Measurements from ENCODE around the gene BMP3. TPM values are rescaled to one million over a fixed set of nuclear protein-coding genes. Genes with fewer than 3 reads are reported as not detected.

BMP3 gene
- total and polyA plus RNA-seq, 2 of the 8 experiments (the other 6 are each of a cell fraction or from before 2014, with no cell fraction given), result 0.02 TPM; not detected in 1

DNA sequence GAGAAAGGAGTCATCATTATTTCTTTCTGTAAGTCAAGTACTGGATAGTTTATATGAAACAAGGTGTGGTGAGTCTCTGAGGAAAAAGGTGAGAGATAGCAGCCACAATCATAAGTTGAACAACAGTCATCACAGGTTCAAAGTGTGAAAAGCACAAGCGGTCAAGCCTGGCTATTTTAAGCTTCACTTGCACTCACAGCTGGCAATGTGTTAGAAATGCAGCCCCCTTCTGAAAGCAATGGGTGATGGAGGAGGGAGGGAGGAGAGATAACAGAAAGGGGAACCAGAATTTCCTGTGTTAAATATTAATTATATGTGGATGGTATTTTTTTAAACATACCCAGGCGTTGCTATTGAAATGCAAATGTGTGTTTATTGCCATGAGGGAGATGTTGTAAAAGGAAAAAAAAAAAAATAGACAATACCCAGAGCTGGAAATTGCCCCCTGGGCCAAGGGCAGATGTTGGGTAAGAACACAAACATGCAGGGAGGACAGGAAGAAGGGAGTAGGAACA, 26.9 kb upstream of the BMP3 start:
- Histone ChIP-seq H3K79me1 (ENCODE audit: low read depth, low read length) (no peaks in the 10 kb centered on the region), H3K27me3 (replicated peaks in 1 of 4; ENCODE audit: control insufficient read depth in 3 of 4, extremely low read depth in 1 of 4, insufficient read depth in 3 of 4, low read length in 3 of 4) (no peaks in the 10 kb centered on the region), H3K4me3 (ENCODE audit: extremely low read depth in 1 of 4, insufficient read depth in 2 of 4, low read depth in 3 of 4, low read length in 4 of 4) (no peak overlapping the region), H3K4ac (replicated peaks; ENCODE audit: insufficient read length, low read depth, low read length) (no peak overlapping the region), H3K9me3 (ENCODE audit: insufficient read depth in 2 of 2, low read depth in 1 of 2, low read length in 1 of 2) (no peaks in the 10 kb centered on the region), H4K8ac (ENCODE audit: extremely low read depth, insufficient read depth, low read length) (no peak overlapping the region), H2BK12ac (ENCODE audit: low read depth, low read length) (no peak overlapping the region), H3K14ac (ENCODE audit: insufficient read length) (no peak overlapping the region), H4K5ac (ENCODE audit: insufficient read length, low read depth, low read length) (no peak overlapping the region), H3K56ac (replicated peaks; ENCODE audit: insufficient read length, low read depth, low read length) (no peak overlapping the region), H2BK120ac (replicated peaks; ENCODE audit: low read depth, low read length) (no peak overlapping the region), H3K4me2 (ENCODE audit: insufficient read depth in 1 of 2, low read depth in 2 of 2, low read length in 2 of 2) (no peak overlapping the region), H3K9ac (replicated peaks in 1 of 4; ENCODE audit: extremely low read depth in 1 of 4, low read depth in 3 of 4, low read length in 3 of 4) (no peak overlapping the region), H4K91ac (replicated peaks; ENCODE audit: insufficient read length, low read length) (no peak overlapping the region), H3K79me2 (ENCODE audit: control insufficient read depth in 1 of 2, insufficient read depth in 2 of 2, low read length in 2 of 2) (no peaks in the 10 kb centered on the region), H2AFZ (ENCODE audit: low read length) (0 out of 2 replicates have a peak overlapping the region, but pooled peaks have one; percentile 23), H3K23me2 (ENCODE audit: low read depth, low read length) (no peaks in the 10 kb centered on the region), H2AK5ac (ENCODE audit: low read depth, low read length) (no peak overlapping the region), H2BK20ac (ENCODE audit: low read length) (no peak overlapping the region), H3K27ac (ENCODE audit: low read depth, low read length) (no peak overlapping the region; the same call in 1 of the 2 replicates), H3K23ac (ENCODE audit: insufficient read length) (no peak overlapping the region), H2BK15ac (ENCODE audit: low read length) (no peak overlapping the region), H3K18ac (ENCODE audit: extremely low read depth, low read length) (no peak overlapping the region), H3K36me3 (ENCODE audit: control insufficient read depth in 2 of 4, insufficient read depth in 4 of 4, low read length in 3 of 4) (no peaks in the 10 kb centered on the region), H2BK5ac (ENCODE audit: low read depth, low read length) (no peak overlapping the region), H3K4me1 (replicated peaks in 1 of 4; ENCODE audit: control insufficient read depth in 3 of 4, insufficient read depth in 4 of 4, low read length in 3 of 4) (0 out of 7 replicates have a peak, but pooled peaks cover 0 to 3% (median 0%) of the 10 kb centered on the region in 4 experiments), H4K20me1 (replicated peaks in 1 of 2; ENCODE audit: control insufficient read depth in 1 of 2, insufficient read depth in 2 of 2, low read length in 2 of 2) (no peaks in the 10 kb centered on the region)
- no peak for TF ChIP-seq GABPA (IDR thresholded peaks at IDR 0.05; ENCODE audit: borderline replicate concordance, insufficient read depth, low read length)
- TF ChIP-seq SRF (IDR thresholded peaks at IDR 0.05; ENCODE audit: low read depth, low read length), result no peak
- TF ChIP-seq, protein P1, sequence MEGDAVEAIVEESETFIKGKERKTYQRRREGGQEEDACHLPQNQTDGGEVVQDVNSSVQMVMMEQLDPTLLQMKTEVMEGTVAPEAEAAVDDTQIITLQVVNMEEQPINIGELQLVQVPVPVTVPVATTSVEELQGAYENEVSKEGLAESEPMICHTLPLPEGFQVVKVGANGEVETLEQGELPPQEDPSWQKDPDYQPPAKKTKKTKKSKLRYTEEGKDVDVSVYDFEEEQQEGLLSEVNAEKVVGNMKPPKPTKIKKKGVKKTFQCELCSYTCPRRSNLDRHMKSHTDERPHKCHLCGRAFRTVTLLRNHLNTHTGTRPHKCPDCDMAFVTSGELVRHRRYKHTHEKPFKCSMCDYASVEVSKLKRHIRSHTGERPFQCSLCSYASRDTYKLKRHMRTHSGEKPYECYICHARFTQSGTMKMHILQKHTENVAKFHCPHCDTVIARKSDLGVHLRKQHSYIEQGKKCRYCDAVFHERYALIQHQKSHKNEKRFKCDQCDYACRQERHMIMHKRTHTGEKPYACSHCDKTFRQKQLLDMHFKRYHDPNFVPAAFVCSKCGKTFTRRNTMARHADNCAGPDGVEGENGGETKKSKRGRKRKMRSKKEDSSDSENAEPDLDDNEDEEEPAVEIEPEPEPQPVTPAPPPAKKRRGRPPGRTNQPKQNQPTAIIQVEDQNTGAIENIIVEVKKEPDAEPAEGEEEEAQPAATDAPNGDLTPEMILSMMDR (IDR thresholded peaks at IDR 0.05; ENCODE audit: control extremely low read depth in 1 of 3, insufficient read depth in 1 of 3, low read depth in 1 of 3, low read length in 3 of 3), result no peak
- TF ChIP-seq, protein P2, sequence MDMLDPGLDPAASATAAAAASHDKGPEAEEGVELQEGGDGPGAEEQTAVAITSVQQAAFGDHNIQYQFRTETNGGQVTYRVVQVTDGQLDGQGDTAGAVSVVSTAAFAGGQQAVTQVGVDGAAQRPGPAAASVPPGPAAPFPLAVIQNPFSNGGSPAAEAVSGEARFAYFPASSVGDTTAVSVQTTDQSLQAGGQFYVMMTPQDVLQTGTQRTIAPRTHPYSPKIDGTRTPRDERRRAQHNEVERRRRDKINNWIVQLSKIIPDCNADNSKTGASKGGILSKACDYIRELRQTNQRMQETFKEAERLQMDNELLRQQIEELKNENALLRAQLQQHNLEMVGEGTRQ (IDR thresholded peaks at IDR 0.05; ENCODE audit: low read length), result no peak
- TF ChIP-seq, protein P3, sequence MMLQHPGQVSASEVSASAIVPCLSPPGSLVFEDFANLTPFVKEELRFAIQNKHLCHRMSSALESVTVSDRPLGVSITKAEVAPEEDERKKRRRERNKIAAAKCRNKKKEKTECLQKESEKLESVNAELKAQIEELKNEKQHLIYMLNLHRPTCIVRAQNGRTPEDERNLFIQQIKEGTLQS (IDR thresholded peaks at IDR 0.05; ENCODE audit: insufficient read depth, low read depth, low read length), result no peak
- TF ChIP-seq CREB1 (IDR thresholded peaks at IDR 0.05), result no peak
- POLR2A ChIA-PET (ENCODE audit: partially characterized antibody), result no interaction called here
- FAIRE-seq (no peak), DNase-seq (ENCODE audit: low read depth in 1 of 2, low spot score in 2 of 2) (no peak)
- WGBS, 2 experiments (ENCODE audit: extremely low coverage in 1 of 2, insufficient coverage in 1 of 2, insufficient read length in 1 of 2, insufficient replicate concordance in 2 of 2, low coverage in 1 of 2, low lambda C conversion rate in 2 of 2, missing lambda C conversion rate in 1 of 2), result 71% methylated on average over 1 of the region's 2 CpGs; no CpG with 5 or more reads in 1 of the 2 experiments
- CTCF ChIA-PET (ENCODE audit: partially characterized antibody), result interaction anchor here (0.6 kb wide), 1 partner anchor 48 kb away, joined by 3 read pairs; no protein-coding TSS in a partner anchor
